ENCODE measurements around the gene TMEM243. TPM values are rescaled to one million over a fixed set of nuclear protein-coding genes. Genes with fewer than 3 reads are reported as not detected.
"Not testable (repeated sequence)": the region's sequence is repeated elsewhere in the genome, so short reads cannot be mapped to it uniquely, and the experiment has no call there.

Gene TMEM243
- polyA plus RNA-seq, 2 donors = 11.5 to 12.9 TPM

GRCh38 chr7:87213811-87214210, 5.7 kb downstream of the TMEM243 start:
- H3K4me3 ChIP-seq (ENCODE audit: low read depth in 1 of 2, low read length in 2 of 2) = no peak overlapping the region
- H3K9me3 ChIP-seq (ENCODE audit: control insufficient read depth in 2 of 2, insufficient read depth in 1 of 2, low read depth in 1 of 2, low read length in 1 of 2) = no peaks in the 10 kb centered on the region
- no peak overlapping the region for H3K27ac ChIP-seq (ENCODE audit: low read depth in 2 of 2, low read length in 1 of 2)
- peaks cover 0 to 2% of the 10 kb centered on the region in 2 donors for H3K4me1 ChIP-seq (ENCODE audit: control insufficient read depth in 2 of 2, insufficient read depth in 2 of 2, low read length in 1 of 2)
- H3K27me3 ChIP-seq (ENCODE audit: control insufficient read depth in 1 of 2, insufficient read depth in 2 of 2, low read length in 2 of 2) = no peaks in the 10 kb centered on the region
- H3K36me3 ChIP-seq (ENCODE audit: control insufficient read depth in 2 of 2, insufficient read depth in 2 of 2, low read length in 1 of 2) = peaks cover 0 to 2% of the 10 kb centered on the region in 2 donors
- WGBS, 2 donors = 55% methylated on average over 2 of the region's 2 CpGs

GRCh38 chr7:87213252-87213651, 6.3 kb downstream of the TMEM243 start:
- peaks cover 0 to 2% of the 10 kb centered on the region in 2 donors for H3K4me1 ChIP-seq (ENCODE audit: control insufficient read depth in 2 of 2, insufficient read depth in 2 of 2, low read length in 1 of 2)
- 84 to 99% methylated on average over 1 of the region's 1 CpG for WGBS, 2 donors
- no peaks in the 10 kb centered on the region for H3K9me3 ChIP-seq (ENCODE audit: control insufficient read depth in 2 of 2, insufficient read depth in 1 of 2, low read depth in 1 of 2, low read length in 1 of 2)
- H3K27ac ChIP-seq (ENCODE audit: low read depth in 2 of 2, low read length in 1 of 2) = no peak overlapping the region
- no peak overlapping the region for H3K4me3 ChIP-seq (ENCODE audit: low read depth in 1 of 2, low read length in 2 of 2)
- no peaks in the 10 kb centered on the region for H3K27me3 ChIP-seq (ENCODE audit: control insufficient read depth in 1 of 2, insufficient read depth in 2 of 2, low read length in 2 of 2)
- peaks cover 0 to 2% of the 10 kb centered on the region in 2 donors for H3K36me3 ChIP-seq (ENCODE audit: control insufficient read depth in 2 of 2, insufficient read depth in 2 of 2, low read length in 1 of 2)

DNA sequence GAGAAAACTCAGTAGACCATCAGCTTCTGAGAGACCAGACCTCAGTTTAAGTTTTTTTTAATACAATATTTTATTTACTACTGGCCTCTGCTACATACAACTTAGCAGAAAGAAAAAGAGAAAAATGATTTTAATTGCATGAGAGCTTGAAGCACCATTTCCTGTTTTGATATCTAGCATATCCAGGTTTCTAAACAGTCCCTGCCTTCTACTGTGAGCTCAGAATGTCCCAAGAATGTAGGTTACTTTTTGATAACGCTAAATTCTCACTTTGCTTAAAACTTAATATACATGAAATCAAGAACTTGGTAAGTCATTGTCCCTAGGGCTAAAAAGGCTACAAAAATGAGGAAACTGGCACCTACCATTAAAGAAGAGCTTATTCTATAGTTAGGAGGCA, 7.0 kb downstream of the TMEM243 start:
- Histone ChIP-seq H3K4me1 (ENCODE audit: control insufficient read depth in 2 of 2, insufficient read depth in 2 of 2, low read length in 1 of 2) (peaks cover 0 to 2% of the 10 kb centered on the region in 2 donors), H3K4me3 (ENCODE audit: low read depth in 1 of 2, low read length in 2 of 2) (no peak overlapping the region), H3K9me3 (ENCODE audit: control insufficient read depth in 2 of 2, insufficient read depth in 1 of 2, low read depth in 1 of 2, low read length in 1 of 2) (no peaks in the 10 kb centered on the region), H3K27me3 (ENCODE audit: control insufficient read depth in 1 of 2, insufficient read depth in 2 of 2, low read length in 2 of 2) (no peaks in the 10 kb centered on the region), H3K27ac (ENCODE audit: low read depth in 2 of 2, low read length in 1 of 2) (no peak overlapping the region), H3K36me3 (ENCODE audit: control insufficient read depth in 2 of 2, insufficient read depth in 2 of 2, low read length in 1 of 2) (peaks cover 0 to 2% of the 10 kb centered on the region in 2 donors)
- 72 to 76% methylated on average over 1 of the region's 1 CpG for WGBS, 2 donors

DNA sequence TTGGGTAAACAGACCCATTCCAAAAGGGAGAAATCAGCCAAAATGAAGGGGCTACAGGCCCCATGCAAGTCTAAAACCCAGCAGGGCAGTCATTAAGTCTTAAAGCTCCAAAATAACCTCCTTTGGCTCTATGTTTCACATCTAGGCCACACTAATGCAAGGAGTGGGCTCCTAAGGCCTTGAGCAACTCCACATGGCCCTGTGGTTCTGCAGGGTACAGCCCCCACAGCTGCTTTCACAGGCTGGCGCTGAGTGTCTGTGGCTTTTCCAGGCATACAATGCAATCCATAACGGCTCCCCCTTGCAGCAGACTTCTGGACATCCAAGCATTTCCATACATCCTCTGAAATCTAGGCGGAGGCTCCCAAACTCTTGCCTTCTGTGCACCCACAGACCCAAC, 9.0 kb downstream of the TMEM243 start:
- Histone ChIP-seq H3K4me1 (ENCODE audit: control insufficient read depth in 2 of 2, insufficient read depth in 2 of 2, low read length in 1 of 2) (peaks cover 0 to 2% of the 10 kb centered on the region in 2 donors), H3K27me3 (ENCODE audit: control insufficient read depth in 1 of 2, insufficient read depth in 2 of 2, low read length in 2 of 2) (no peaks in the 10 kb centered on the region), H3K27ac (ENCODE audit: low read depth in 2 of 2, low read length in 1 of 2) (no peak overlapping the region), H3K36me3 (ENCODE audit: control insufficient read depth in 2 of 2, insufficient read depth in 2 of 2, low read length in 1 of 2) (peaks cover 0 to 2% of the 10 kb centered on the region in 2 donors), H3K9me3 (ENCODE audit: control insufficient read depth in 2 of 2, insufficient read depth in 1 of 2, low read depth in 1 of 2, low read length in 1 of 2) (no peaks in the 10 kb centered on the region), H3K4me3 (ENCODE audit: low read depth in 1 of 2, low read length in 2 of 2) (no peak overlapping the region)
- WGBS, 2 donors = 93% methylated on average over 3 of the region's 3 CpGs

GRCh38 chr7:87209295-87209924, 10.1 kb downstream of the TMEM243 start:
- peaks cover 0 to 2% of the 10 kb centered on the region in 2 donors for H3K36me3 ChIP-seq (ENCODE audit: control insufficient read depth in 2 of 2, insufficient read depth in 2 of 2, low read length in 1 of 2)
- 91 to 92% methylated on average over 18 of the region's 18 CpGs for WGBS, 2 donors
- H3K9me3 ChIP-seq (ENCODE audit: control insufficient read depth in 2 of 2, insufficient read depth in 1 of 2, low read depth in 1 of 2, low read length in 1 of 2) = peaks cover 0 to 7% of the 10 kb centered on the region in 2 donors
- no peaks in the 10 kb centered on the region for H3K27me3 ChIP-seq (ENCODE audit: control insufficient read depth in 1 of 2, insufficient read depth in 2 of 2, low read length in 2 of 2)
- H3K27ac ChIP-seq (ENCODE audit: low read depth in 2 of 2, low read length in 1 of 2) = no peak overlapping the region
- H3K4me1 ChIP-seq (ENCODE audit: control insufficient read depth in 2 of 2, insufficient read depth in 2 of 2, low read length in 1 of 2) = peaks cover 0 to 2% of the 10 kb centered on the region in 2 donors
- H3K4me3 ChIP-seq (ENCODE audit: low read depth in 1 of 2, low read length in 2 of 2) = no peak overlapping the region

GRCh38 chr7:87206361-87206760, 13.2 kb downstream of the TMEM243 start:
- Histone ChIP-seq H3K9me3 (ENCODE audit: control insufficient read depth in 2 of 2, insufficient read depth in 1 of 2, low read depth in 1 of 2, low read length in 1 of 2) (peaks cover 0 to 7% of the 10 kb centered on the region in 2 donors), H3K27me3 (ENCODE audit: control insufficient read depth in 1 of 2, insufficient read depth in 2 of 2, low read length in 2 of 2) (no peaks in the 10 kb centered on the region), H3K36me3 (ENCODE audit: control insufficient read depth in 2 of 2, insufficient read depth in 2 of 2, low read length in 1 of 2) (peaks cover 0 to 2% of the 10 kb centered on the region in 2 donors), H3K4me1 (ENCODE audit: control insufficient read depth in 2 of 2, insufficient read depth in 2 of 2, low read length in 1 of 2) (peaks cover 0 to 2% of the 10 kb centered on the region in 2 donors), H3K27ac (ENCODE audit: low read depth in 2 of 2, low read length in 1 of 2) (no peak overlapping the region), H3K4me3 (ENCODE audit: low read depth in 1 of 2, low read length in 2 of 2) (no peak overlapping the region)
- WGBS, 2 donors = 94 to 97% methylated on average over 1 of the region's 1 CpG

- not testable (repeated sequence) for H3K4me1 ChIP-seq (ENCODE audit: control insufficient read depth in 2 of 2, insufficient read depth in 2 of 2, low read length in 1 of 2); H3K27ac ChIP-seq (ENCODE audit: low read depth in 2 of 2, low read length in 1 of 2); H3K4me3 ChIP-seq (ENCODE audit: low read depth in 1 of 2, low read length in 2 of 2); H3K36me3 ChIP-seq (ENCODE audit: control insufficient read depth in 2 of 2, insufficient read depth in 2 of 2, low read length in 1 of 2); H3K27me3 ChIP-seq (ENCODE audit: control insufficient read depth in 1 of 2, insufficient read depth in 2 of 2, low read length in 2 of 2); H3K9me3 ChIP-seq (ENCODE audit: control insufficient read depth in 2 of 2, insufficient read depth in 1 of 2, low read depth in 1 of 2, low read length in 1 of 2)
- 93 to 95% methylated on average over 3 of the region's 3 CpGs for WGBS, 2 donors
Measured at GRCh38 chr7:87205701-87206100, 13.8 kb downstream of the TMEM243 start.

DNA sequence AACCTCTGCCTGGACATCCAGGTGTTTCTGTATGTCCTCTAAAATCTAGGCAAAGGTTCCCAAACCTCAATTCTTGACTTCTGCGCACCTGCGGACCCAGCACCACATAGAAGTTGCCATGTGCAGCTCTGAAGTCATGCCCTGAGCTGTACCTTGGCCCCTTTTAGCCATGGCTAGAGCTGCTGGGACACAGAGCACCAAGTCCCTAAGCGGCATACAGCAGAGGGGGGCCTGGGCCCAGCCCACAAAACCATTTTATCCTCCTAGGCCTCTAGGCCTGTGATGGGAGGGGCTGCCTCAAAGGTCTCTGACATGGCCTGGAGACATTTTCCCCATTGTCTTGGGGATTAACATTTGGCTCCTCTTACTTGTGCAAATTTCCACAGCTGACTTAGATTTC, 14.6 kb downstream of the TMEM243 start:
- Histone ChIP-seq H3K9me3 (ENCODE audit: control insufficient read depth in 2 of 2, insufficient read depth in 1 of 2, low read depth in 1 of 2, low read length in 1 of 2) (peaks cover 0 to 7% of the 10 kb centered on the region in 2 donors), H3K27me3 (ENCODE audit: control insufficient read depth in 1 of 2, insufficient read depth in 2 of 2, low read length in 2 of 2) (no peaks in the 10 kb centered on the region), H3K36me3 (ENCODE audit: control insufficient read depth in 2 of 2, insufficient read depth in 2 of 2, low read length in 1 of 2) (peaks cover 0 to under 1% of the 10 kb centered on the region in 2 donors), H3K4me1 (ENCODE audit: control insufficient read depth in 2 of 2, insufficient read depth in 2 of 2, low read length in 1 of 2) (no peaks in the 10 kb centered on the region), H3K4me3 (ENCODE audit: low read depth in 1 of 2, low read length in 2 of 2) (no peak overlapping the region), H3K27ac (ENCODE audit: low read depth in 2 of 2, low read length in 1 of 2) (no peak overlapping the region)
- 66 to 68% methylated on average over 3 of the region's 3 CpGs for WGBS, 2 donors

GRCh38 chr7:87203929-87204328, 15.6 kb downstream of the TMEM243 start:
- not testable (repeated sequence) for H3K27ac ChIP-seq (ENCODE audit: low read depth in 2 of 2, low read length in 1 of 2); H3K27me3 ChIP-seq (ENCODE audit: control insufficient read depth in 1 of 2, insufficient read depth in 2 of 2, low read length in 2 of 2); H3K4me1 ChIP-seq (ENCODE audit: control insufficient read depth in 2 of 2, insufficient read depth in 2 of 2, low read length in 1 of 2); H3K4me3 ChIP-seq (ENCODE audit: low read depth in 1 of 2, low read length in 2 of 2); H3K9me3 ChIP-seq (ENCODE audit: control insufficient read depth in 2 of 2, insufficient read depth in 1 of 2, low read depth in 1 of 2, low read length in 1 of 2); H3K36me3 ChIP-seq (ENCODE audit: control insufficient read depth in 2 of 2, insufficient read depth in 2 of 2, low read length in 1 of 2)
- 81 to 85% methylated on average over 4 of the region's 4 CpGs for WGBS, 2 donors

- no peak overlapping the region for H3K27ac ChIP-seq (ENCODE audit: low read depth in 2 of 2, low read length in 1 of 2)
- H3K36me3 ChIP-seq (ENCODE audit: control insufficient read depth in 2 of 2, insufficient read depth in 2 of 2, low read length in 1 of 2) = no peaks in the 10 kb centered on the region
- H3K9me3 ChIP-seq (ENCODE audit: control insufficient read depth in 2 of 2, insufficient read depth in 1 of 2, low read depth in 1 of 2, low read length in 1 of 2) = peaks cover 0 to 7% of the 10 kb centered on the region in 2 donors
- H3K27me3 ChIP-seq (ENCODE audit: control insufficient read depth in 1 of 2, insufficient read depth in 2 of 2, low read length in 2 of 2) = no peaks in the 10 kb centered on the region
- no peak overlapping the region for H3K4me3 ChIP-seq (ENCODE audit: low read depth in 1 of 2, low read length in 2 of 2)
- 97% methylated on average over 2 of the region's 2 CpGs for WGBS, 2 donors
- H3K4me1 ChIP-seq (ENCODE audit: control insufficient read depth in 2 of 2, insufficient read depth in 2 of 2, low read length in 1 of 2) = no peaks in the 10 kb centered on the region
Measured at GRCh38 chr7:87202705-87203104, 16.8 kb downstream of the TMEM243 start.

Data from esophagus (tissue), 2 donors.